Kidney capillary endothelial cell (primary cell): ENCODE data around the gene ATP6V1G3.
A peak's percentile ranks its signal among the peaks of the same experiment; 100 is the strongest.
"Not testable (repeated sequence)": the region's sequence is repeated elsewhere in the genome, so short reads cannot be mapped to it uniquely, and the experiment has no call there.

Experiments
- DNase-seq: peaks from one replicate; pipeline ENCODE4 v3.0.0-alpha.2; 2018; ENCODE audit warnings: low spot score

The ATP6V1G3 gene

GRCh38 chr1:198540580-198540979 lies at the start of gene ATP6V1G3:
ATP6V1G3 (minus strand) TSS chr1:198540680; CDS start chr1:198540650, 30 bp downstream.
- DNase-seq = no peak

- no peak for DNase-seq
These were observed 48.4 kb upstream of the ATP6V1G3 start for GRCh38 chr1:198588845-198589244.

GRCh38 chr1:198584163-198584562 lies 43.7 kb upstream of the ATP6V1G3 start:
- DNase-seq = no peak

- DNase-seq = not testable (repeated sequence)
These were observed 42.8 kb upstream of the ATP6V1G3 start for GRCh38 chr1:198583209-198583802.

GRCh38 chr1:198577444-198577843 lies 37.0 kb upstream of the ATP6V1G3 start:
- DNase-seq = no peak

GRCh38 chr1:198575798-198576641 lies 35.5 kb upstream of the ATP6V1G3 start:
- DNase-seq = no peak

- no peak for DNase-seq
These were observed 34.8 kb upstream of the ATP6V1G3 start for GRCh38 chr1:198575292-198575691.

GRCh38 chr1:198574325-198574724 lies 33.8 kb upstream of the ATP6V1G3 start:
- DNase-seq = no peak

- no peak for DNase-seq
These were observed 24.2 kb upstream of the ATP6V1G3 start for GRCh38 chr1:198564716-198565115.

GRCh38 chr1:198564157-198564556 lies 23.7 kb upstream of the ATP6V1G3 start:
- DNase-seq = no peak

- DNase-seq = peak; percentile 10
These were observed 23.1 kb upstream of the ATP6V1G3 start for GRCh38 chr1:198563583-198563982.

GRCh38 chr1:198560161-198560560 lies 19.7 kb upstream of the ATP6V1G3 start:
- no peak for DNase-seq

GRCh38 chr1:198559362-198559761 lies 18.9 kb upstream of the ATP6V1G3 start:
- DNase-seq = no peak

- DNase-seq = no peak
These were observed 17.9 kb upstream of the ATP6V1G3 start for GRCh38 chr1:198558402-198558801.

- peak; percentile 38 for DNase-seq
These were observed 16.5 kb upstream of the ATP6V1G3 start for GRCh38 chr1:198556971-198557370.

- no peak for DNase-seq
These were observed 12.4 kb upstream of the ATP6V1G3 start for GRCh38 chr1:198552668-198553416.

- no peak for DNase-seq
These were observed 10.6 kb upstream of the ATP6V1G3 start for GRCh38 chr1:198550941-198551524.

- DNase-seq = no peak
These were observed 9.4 kb upstream of the ATP6V1G3 start for GRCh38 chr1:198549866-198550265.

GRCh38 chr1:198548890-198549289 lies 8.4 kb upstream of the ATP6V1G3 start:
- no peak for DNase-seq

GRCh38 chr1:198545156-198545555 lies 4.7 kb upstream of the ATP6V1G3 start:
- DNase-seq = no peak

GRCh38 chr1:198544265-198544664 lies 3.8 kb upstream of the ATP6V1G3 start:
- DNase-seq = no peak

- no peak for DNase-seq
These were observed 3.3 kb upstream of the ATP6V1G3 start for GRCh38 chr1:198543670-198544260.
